C4-2B (cell line): ENCODE data around the gene KLHL26.
"Not testable (repeated sequence)": the region's sequence is repeated elsewhere in the genome, so short reads cannot be mapped to it uniquely, and the experiment has no call there.

Source experiments
- H3K27ac ChIP-seq: fragments of 450-650 bp; 2 replicates; pipeline ENCODE4 v1.5.1; 2017
- ZFX ChIP-seq: fragments of 450-650 bp; IDR thresholded peaks from 2 replicates; pipeline ENCODE4 v1.6.1; 2017
- TF ChIP-seq, protein P1 (sequence below): fragments of 450-650 bp; conservative IDR thresholded peaks from 2 replicates; pipeline ENCODE4 v1.5.1; 2017; ENCODE audit warnings: mild to moderate bottlenecking

KLHL26 gene

DNA sequence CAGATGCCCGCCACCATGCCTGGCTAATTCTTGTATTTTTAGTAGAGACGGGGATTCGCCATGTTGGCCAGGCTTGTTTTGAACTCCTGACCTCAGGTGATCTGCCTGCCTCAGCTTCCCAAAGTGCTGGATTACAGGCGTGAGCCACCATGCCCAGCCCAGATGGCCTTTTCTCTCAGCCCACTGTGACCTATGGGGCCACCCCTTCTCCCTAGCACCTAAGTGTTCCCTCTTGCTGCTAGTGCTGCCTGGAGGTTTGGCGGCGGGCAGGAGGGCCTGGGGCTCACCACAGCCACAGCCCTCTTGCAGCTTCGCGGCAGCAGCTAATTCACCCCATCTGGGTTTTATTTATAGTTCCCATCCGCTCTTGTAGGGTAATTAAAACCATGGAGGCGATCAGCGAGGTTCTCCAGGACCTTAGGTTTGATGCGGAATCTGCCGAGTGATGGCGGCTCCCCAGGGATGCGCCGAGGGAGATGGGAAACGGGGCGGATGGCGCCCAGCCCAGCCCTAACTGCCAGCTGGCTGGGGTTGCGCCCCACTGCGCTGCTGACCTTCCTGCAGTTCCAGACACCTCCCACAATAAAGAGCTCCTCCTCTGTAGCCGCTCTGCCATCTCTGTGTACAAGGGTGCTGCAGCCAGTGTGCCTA is 45.0 kb upstream of the KLHL26 start:
- no peak for TF ChIP-seq ZFX
- TF ChIP-seq, protein P1, sequence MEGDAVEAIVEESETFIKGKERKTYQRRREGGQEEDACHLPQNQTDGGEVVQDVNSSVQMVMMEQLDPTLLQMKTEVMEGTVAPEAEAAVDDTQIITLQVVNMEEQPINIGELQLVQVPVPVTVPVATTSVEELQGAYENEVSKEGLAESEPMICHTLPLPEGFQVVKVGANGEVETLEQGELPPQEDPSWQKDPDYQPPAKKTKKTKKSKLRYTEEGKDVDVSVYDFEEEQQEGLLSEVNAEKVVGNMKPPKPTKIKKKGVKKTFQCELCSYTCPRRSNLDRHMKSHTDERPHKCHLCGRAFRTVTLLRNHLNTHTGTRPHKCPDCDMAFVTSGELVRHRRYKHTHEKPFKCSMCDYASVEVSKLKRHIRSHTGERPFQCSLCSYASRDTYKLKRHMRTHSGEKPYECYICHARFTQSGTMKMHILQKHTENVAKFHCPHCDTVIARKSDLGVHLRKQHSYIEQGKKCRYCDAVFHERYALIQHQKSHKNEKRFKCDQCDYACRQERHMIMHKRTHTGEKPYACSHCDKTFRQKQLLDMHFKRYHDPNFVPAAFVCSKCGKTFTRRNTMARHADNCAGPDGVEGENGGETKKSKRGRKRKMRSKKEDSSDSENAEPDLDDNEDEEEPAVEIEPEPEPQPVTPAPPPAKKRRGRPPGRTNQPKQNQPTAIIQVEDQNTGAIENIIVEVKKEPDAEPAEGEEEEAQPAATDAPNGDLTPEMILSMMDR: no peak
- H3K27ac ChIP-seq: no peak overlapping the region

DNA sequence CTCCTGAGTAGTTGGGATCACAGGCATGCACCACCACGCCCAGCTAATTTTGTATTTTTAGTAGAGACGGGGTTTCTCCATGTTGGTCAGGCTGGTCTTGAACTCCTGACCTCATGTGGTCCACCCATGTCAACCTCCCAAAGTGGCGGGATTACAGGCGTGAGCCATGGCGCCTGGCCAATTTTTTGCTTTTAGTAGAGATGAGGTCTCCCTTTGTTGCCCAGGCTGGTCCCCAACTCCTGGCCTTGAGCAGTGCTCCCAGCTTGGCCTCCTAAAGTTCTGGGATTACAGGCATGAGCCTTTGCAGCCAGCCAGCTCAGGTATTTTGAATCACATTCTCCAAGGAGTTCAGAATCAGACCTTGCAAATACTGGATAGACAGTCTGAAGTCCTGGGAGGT is 44.1 kb upstream of the KLHL26 start:
- not testable (repeated sequence) for H3K27ac ChIP-seq

DNA sequence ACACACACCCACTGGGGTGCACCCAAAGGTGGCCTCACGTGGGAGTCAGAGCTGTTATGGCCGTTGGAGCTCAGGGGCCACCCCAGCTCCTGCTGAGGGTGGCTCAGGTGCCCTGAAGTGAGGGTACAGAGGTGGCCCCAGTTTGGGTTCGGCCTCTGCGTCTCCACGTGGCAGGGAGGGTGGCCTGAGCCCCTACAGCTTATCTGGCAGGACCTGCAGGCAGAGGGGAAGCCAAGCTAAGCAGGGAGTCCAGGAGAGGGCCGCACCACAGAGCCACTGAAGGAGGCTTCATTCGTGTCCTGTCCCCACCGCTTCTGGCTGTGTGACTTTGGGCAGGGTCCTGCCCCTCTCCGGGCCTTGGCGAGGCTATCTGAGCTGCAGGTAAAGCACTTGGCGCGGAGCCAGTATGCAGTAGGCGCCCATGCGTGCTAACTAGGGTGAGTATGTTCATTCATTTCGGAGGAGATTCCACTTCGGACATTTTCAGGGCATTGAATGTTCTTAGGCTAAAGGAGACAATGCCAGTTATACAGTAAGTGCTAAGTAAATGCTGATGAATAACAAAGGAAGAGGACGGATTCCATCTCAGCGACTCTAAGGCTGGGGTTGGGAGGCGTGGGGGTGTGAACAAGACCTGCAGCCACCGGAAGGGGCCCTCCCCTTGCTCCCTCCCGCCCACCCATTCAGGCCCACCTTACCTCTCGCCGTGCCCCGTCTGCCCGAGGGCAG is 43.3 kb upstream of the KLHL26 start:
- peak overlapping the region; percentile 52 for H3K27ac ChIP-seq
- TF ChIP-seq ZFX: no peak
- TF ChIP-seq, protein P1: no peak

DNA sequence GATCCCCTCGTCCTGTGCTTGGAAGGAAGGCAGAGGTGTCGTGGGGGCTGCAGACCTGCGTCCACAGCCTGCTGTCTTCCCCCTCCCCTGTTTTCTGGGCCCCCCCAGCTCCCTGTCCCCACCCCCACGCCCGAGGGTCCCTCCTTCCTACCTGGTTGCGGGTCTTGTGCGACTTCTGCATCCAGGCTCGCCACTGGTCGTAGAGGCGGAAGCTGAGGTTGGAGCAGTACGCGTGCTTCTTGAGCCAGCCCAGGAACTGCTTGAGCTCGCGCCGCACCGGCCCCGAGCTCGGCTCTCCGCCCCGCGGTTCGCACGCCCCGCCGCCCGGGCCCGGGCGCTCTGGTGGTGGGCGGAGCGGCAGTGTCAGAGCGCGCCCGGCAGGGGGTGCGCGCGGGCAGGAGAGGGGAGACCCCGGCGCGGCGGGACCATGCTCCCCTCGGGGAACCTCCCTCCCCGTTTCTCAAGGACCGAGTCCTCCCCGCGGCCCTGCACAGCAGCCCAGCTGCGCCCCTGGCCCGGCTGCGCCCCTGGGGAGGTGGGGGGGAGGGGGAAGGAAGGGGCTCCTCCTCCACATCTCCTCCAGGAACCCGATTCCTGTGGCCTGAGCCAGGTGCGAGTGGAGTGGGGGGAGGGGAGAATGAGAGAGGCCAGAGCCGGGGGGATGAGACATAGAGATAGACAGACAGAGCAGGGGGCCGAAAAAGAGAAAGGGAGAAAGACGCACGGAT is 42.6 kb upstream of the KLHL26 start:
- H3K27ac ChIP-seq: peak overlapping the region; percentile 52
- no peak for TF ChIP-seq ZFX
- TF ChIP-seq, protein P1: peak; percentile 97

DNA sequence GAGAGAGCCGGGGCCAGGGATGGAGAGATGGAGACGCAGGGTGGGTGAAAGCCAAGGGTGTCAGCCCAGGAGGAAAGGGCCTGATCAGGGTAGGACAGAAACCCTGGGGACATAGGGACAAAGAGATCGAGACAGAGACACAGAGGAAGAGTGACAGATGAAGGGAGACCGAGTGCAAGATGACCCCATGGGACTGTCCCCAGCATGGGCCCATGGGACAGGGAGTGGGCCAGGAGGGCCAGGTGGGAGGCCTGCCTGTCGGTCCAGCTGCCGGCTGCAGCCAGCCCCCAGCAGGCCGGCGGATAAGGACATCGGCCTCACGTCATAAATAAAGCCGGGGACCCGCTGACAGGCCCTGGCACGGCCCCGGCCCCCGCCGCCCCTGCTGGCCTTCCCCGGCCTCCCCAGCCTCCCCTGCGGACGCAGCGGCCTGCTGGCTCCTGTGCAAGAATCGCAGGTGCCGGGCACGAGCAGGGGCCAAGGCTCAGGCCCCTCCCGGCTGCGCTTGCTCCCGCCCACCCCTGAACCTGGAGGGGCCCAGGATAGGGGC is 41.9 kb upstream of the KLHL26 start:
- peak overlapping the region; percentile 52 for H3K27ac ChIP-seq
- TF ChIP-seq, protein P1: no peak
- TF ChIP-seq ZFX: no peak

DNA sequence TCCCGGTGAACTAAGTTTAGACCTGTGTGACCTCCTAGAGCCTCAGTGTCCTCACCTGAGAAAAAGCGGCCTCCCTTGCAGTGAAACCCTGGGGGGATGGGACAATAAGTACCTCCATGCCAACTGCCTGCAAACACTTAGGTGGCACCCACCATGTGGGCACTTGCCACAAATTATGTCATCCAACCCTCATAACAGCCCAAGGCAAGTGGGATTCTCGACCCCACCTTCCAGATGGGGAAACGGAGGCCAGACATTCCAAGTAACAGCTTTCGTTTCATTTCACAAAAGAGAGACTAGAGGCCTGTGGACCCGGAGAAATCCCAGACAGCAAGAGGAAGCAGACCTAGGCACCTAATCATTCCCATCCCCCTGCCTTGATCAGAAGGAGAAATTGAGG is 41.4 kb upstream of the KLHL26 start:
- TF ChIP-seq ZFX: no peak
- TF ChIP-seq, protein P1: no peak
- no peak overlapping the region for H3K27ac ChIP-seq

DNA sequence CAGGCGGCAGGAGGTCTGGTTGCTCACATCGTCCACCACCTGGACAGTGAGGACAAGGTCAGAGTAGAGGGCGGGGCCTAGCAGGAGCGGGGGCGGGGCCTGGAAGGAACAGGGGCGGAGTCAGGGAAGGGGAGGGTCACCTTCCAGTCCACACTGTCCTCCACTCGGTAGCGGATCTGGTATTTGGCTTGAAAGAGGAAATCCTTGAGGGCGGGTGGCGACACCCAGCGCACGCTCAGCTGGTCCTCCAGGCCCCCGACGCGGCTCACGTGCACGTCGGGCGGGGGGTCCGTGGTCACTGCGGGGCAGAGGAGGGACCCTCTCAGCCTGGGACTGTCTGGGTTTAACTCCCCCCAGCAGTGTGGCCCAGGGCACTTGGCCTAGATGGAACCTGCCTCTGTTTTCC is 40.1 kb upstream of the KLHL26 start:
- TF ChIP-seq, protein P1: no peak
- no peak for TF ChIP-seq ZFX
- H3K27ac ChIP-seq: no peak overlapping the region
